Loucy (cell line): ENCODE data around the gene SHROOM3.

ENCODE experiments used
- H2AFZ ChIP-seq: fragments of 200-600 bp; sonication (generic); 2 replicates; pipeline ENCODE4 v1.6.0; 2016; ENCODE audit warnings: antibody characterized with exemption, mild to moderate bottlenecking, low read length, moderate library complexity
- H3F3A ChIP-seq: fragments of 200-600 bp; 2 replicates; pipeline ENCODE4 v1.6.0; 2016; ENCODE audit warnings: antibody characterized with exemption, low read depth, mild to moderate bottlenecking
- H3K27me3 ChIP-seq: fragments of 200-600 bp; sonication (generic); 2 replicates; pipeline ENCODE4 v1.6.1; 2014; ENCODE audit warnings: low read length, mild to moderate bottlenecking; ENCODE audit not compliant: insufficient read depth, poor library complexity, severe bottlenecking
- H3K36me3 ChIP-seq: fragments of 200-600 bp; sonication (generic); 2 replicates; pipeline ENCODE4 v1.6.1; 2016; ENCODE audit warnings: low read length; ENCODE audit not compliant: insufficient read depth
- H3K4me1 ChIP-seq: fragments of 200-600 bp; sonication (generic); 2 replicates; pipeline ENCODE4 v1.5.1; 2014; ENCODE audit warnings: low read length, mild to moderate bottlenecking; ENCODE audit not compliant: insufficient read depth, poor library complexity, severe bottlenecking
- H3K4me2 ChIP-seq: fragments of 200-600 bp; sonication (generic); 2 replicates; pipeline ENCODE4 v1.6.0; 2014; ENCODE audit warnings: antibody characterized with exemption, low read length, low read depth, mild to moderate bottlenecking; ENCODE audit not compliant: poor library complexity, severe bottlenecking
- H3K4me3 ChIP-seq: fragments of 200-600 bp; sonication (generic); 2 replicates; pipeline ENCODE4 v1.5.1; 2014; ENCODE audit warnings: low read length, mild to moderate bottlenecking, mixed read lengths; ENCODE audit not compliant: poor library complexity, severe bottlenecking
- H3K79me2 ChIP-seq: fragments of 200-600 bp; sonication (generic); 2 replicates; pipeline ENCODE4 v1.6.1; 2014; ENCODE audit warnings: low read length; ENCODE audit not compliant: insufficient read depth
- H3K9ac ChIP-seq: fragments of 200-600 bp; sonication (generic); 2 replicates; pipeline ENCODE4 v1.6.0; 2014; ENCODE audit warnings: mild to moderate bottlenecking, low read depth, low read length, moderate library complexity; ENCODE audit not compliant: poor library complexity, severe bottlenecking
- H3K9me2 ChIP-seq: fragments of 200-600 bp; sonication (generic); replicated peaks from 2 replicates; pipeline ENCODE4 v1.6.1; 2016; ENCODE audit warnings: low read depth, low read length, mixed read lengths
- H3K9me3 ChIP-seq: fragments of 200-600 bp; sonication (generic); 2 replicates; pipeline ENCODE4 v1.6.1; 2014; ENCODE audit warnings: mild to moderate bottlenecking, antibody characterized with exemption, low read length, low read depth; ENCODE audit not compliant: insufficient read depth
- H4K20me1 ChIP-seq: fragments of 200-600 bp; sonication (generic); 2 replicates; pipeline ENCODE4 v1.6.0; 2014; ENCODE audit warnings: antibody characterized with exemption, low read length, mild to moderate bottlenecking; ENCODE audit not compliant: insufficient read depth, poor library complexity, severe bottlenecking
- CTCF ChIP-seq: fragments of 200-600 bp; sonication (generic); conservative IDR thresholded peaks from 2 replicates; pipeline ENCODE4 v1.5.1; 2014; ENCODE audit warnings: mild to moderate bottlenecking, antibody characterized with exemption, low read length
- EZH2phosphoT487 ChIP-seq: fragments of 200-600 bp; IDR thresholded peaks from 2 replicates; pipeline ENCODE4 v1.6.1; 2018; ENCODE audit warnings: antibody characterized with exemption, mild to moderate bottlenecking, moderate library complexity, borderline replicate concordance

SHROOM3 gene

GRCh38 chr4:76535603-76536372 lies 100.8 kb downstream of the SHROOM3 start:
- Histone ChIP-seq H3K9me2 (no peaks in the 10 kb centered on the region), H3K9ac (no peak overlapping the region), H3K36me3 (no peaks in the 10 kb centered on the region), H3K9me3 (no peaks in the 10 kb centered on the region), H4K20me1 (no peaks in the 10 kb centered on the region), H3F3A (no peaks in the 10 kb centered on the region), H3K4me3 (no peak overlapping the region), H2AFZ (no peak overlapping the region), H3K4me1 (no peaks in the 10 kb centered on the region), H3K27me3 (no peaks in the 10 kb centered on the region), H3K79me2 (no peaks in the 10 kb centered on the region), H3K4me2 (no peak overlapping the region)
- TF ChIP-seq EZH2phosphoT487, result no peak
- TF ChIP-seq CTCF, result no peak

- Histone ChIP-seq H3K36me3 (no peaks in the 10 kb centered on the region), H3F3A (no peaks in the 10 kb centered on the region; the same call in 1 of the 2 replicates), H2AFZ (no peak overlapping the region), H3K4me2 (no peak overlapping the region), H3K9me3 (no peaks in the 10 kb centered on the region), H3K27me3 (no peaks in the 10 kb centered on the region), H3K4me1 (no peaks in the 10 kb centered on the region), H4K20me1 (no peaks in the 10 kb centered on the region), H3K9me2 (no peaks in the 10 kb centered on the region), H3K9ac (no peak overlapping the region), H3K79me2 (no peaks in the 10 kb centered on the region), H3K4me3 (no peak overlapping the region)
- TF ChIP-seq EZH2phosphoT487, result no peak
- TF ChIP-seq CTCF, result no peak
These were observed 101.3 kb downstream of the SHROOM3 start for GRCh38 chr4:76536373-76536689.

- no peaks in the 10 kb centered on the region for H3K36me3 ChIP-seq
- TF ChIP-seq CTCF (no peak), EZH2phosphoT487 (no peak)
- no peak overlapping the region for H3K4me2 ChIP-seq
These were observed 103.3 kb downstream of the SHROOM3 start for GRCh38 chr4:76538296-76538695.

More at GRCh38 chr4:76538296-76538695, 103.3 kb downstream of the SHROOM3 start:
- H3K9me2 ChIP-seq, result no peaks in the 10 kb centered on the region
- H3K9me3 ChIP-seq, result no peaks in the 10 kb centered on the region
- H3K9ac ChIP-seq, result no peak overlapping the region
- H3K27me3 ChIP-seq, result no peaks in the 10 kb centered on the region
- H3K79me2 ChIP-seq, result no peaks in the 10 kb centered on the region
- H3K4me3 ChIP-seq, result no peak overlapping the region
- no peaks in the 10 kb centered on the region; the same call in 1 of the 2 replicates for H3F3A ChIP-seq
- no peaks in the 10 kb centered on the region for H4K20me1 ChIP-seq
- H3K4me1 ChIP-seq, result no peaks in the 10 kb centered on the region
- H2AFZ ChIP-seq, result no peak overlapping the region
